RWPE1 (cell line): ENCODE measurements around the gene TMEM229B.

Experiments used
- CTCF ChIA-PET: fragments of 350-600 bp; sonication (Branson Sonifier 250); formaldehyde crosslinking; extraction: SDS; loops from one replicate; lab custom pipeline; 2021; lab: Yijun Ruan, JAX
- POLR2A ChIA-PET: fragments of 400-600 bp; formaldehyde crosslinking; extraction: SDS; loops from one replicate; lab custom pipeline; 2020; ENCODE audit warnings: antibody characterized with exemption; ENCODE audit not compliant: low non-redundant PET; lab: Yijun Ruan, JAX
- DNase-seq: peaks from one replicate; pipeline ENCODE4 v3.0.0; 2012; ENCODE audit warnings: low spot score
- H3K27ac ChIP-seq: fragments of 450-650 bp; 2 replicates; pipeline ENCODE4 v1.5.1; 2017
- TF ChIP-seq, protein P1 (sequence below): fragments of 450-650 bp; conservative IDR thresholded peaks from 2 replicates; pipeline ENCODE4 v1.5.1; 2017; ENCODE audit warnings: low read depth, mild to moderate bottlenecking

Gene TMEM229B

DNA sequence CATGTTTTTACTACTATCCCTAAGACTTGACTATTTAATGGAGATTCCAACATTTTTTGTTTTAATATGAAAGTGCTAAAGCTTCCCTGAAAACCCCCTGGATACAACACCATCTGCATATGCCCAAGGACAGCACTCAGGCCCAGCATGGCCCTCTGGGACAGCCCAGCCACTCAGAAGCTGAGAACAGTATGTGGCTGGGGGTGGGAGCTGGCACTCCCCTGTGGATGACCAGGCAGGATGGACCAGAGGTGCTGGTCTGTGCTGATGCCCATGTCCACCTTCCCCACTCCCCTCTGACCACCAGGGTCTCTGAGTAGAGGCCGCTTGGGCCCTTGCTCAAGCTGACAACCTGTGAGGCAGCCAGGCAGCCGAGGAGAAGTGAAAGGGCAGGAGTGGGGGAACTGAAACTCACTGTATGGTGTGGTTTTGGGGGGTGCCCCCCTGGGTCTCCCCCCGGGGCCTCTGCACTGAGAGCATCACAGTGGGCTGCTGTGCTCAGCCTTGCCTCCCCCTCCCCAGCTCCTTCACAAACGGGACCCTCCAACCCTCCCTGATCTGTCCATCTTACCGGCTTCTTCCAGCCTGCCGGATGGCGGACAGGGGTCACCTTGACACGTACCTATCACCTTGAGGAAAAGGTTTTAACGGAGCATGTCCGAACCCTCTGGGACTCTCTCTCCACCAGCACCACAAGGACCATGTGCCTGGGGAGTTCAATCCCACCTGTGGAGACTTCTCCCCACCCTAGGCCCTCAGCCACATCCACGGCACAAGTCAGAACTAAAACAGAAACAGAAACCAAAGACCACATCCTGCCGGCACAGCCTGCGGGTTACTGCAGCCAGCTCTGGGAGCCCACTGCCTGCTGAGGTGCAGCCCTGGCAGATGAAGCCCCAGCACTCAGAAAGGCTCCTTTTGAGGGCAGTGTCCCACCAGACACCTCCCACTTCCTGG, at the start of gene TMEM229B:
TMEM229B (minus strand) TSS at position 785 of the 957 bp plus-strand sequence. CDS start 14,798 bp downstream, outside the sequence.
- TF ChIP-seq, protein P1, sequence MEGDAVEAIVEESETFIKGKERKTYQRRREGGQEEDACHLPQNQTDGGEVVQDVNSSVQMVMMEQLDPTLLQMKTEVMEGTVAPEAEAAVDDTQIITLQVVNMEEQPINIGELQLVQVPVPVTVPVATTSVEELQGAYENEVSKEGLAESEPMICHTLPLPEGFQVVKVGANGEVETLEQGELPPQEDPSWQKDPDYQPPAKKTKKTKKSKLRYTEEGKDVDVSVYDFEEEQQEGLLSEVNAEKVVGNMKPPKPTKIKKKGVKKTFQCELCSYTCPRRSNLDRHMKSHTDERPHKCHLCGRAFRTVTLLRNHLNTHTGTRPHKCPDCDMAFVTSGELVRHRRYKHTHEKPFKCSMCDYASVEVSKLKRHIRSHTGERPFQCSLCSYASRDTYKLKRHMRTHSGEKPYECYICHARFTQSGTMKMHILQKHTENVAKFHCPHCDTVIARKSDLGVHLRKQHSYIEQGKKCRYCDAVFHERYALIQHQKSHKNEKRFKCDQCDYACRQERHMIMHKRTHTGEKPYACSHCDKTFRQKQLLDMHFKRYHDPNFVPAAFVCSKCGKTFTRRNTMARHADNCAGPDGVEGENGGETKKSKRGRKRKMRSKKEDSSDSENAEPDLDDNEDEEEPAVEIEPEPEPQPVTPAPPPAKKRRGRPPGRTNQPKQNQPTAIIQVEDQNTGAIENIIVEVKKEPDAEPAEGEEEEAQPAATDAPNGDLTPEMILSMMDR, result no peak
- CTCF ChIA-PET, result no interaction called here
- DNase-seq, result no peak
- no peak within 1 kb of the TSS for H3K27ac ChIP-seq
- POLR2A ChIA-PET, result no interaction called here

DNA sequence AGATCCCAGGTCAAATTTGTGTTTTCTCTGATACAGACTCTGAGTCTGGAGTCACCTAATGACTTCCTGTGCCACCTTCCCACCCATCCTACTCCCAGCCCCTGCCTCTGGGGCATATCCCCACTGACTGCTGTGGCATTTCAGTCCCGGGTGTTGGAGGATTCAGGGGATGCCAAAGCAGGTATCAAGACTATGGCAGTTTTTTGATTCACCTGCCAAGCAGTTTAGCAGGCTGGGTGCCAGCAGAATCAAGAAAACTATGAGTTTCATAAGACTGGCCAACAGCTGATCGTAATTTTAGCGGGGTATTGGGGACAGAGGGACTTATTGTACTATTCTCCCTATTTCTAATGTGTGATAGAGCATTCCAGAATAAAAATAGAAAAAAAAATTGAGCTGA, 49.2 kb upstream of the TMEM229B start:
- TF ChIP-seq, protein P1, result no peak
- POLR2A ChIA-PET, result no interaction called here
- CTCF ChIA-PET, result no interaction called here
- H3K27ac ChIP-seq, result no peak overlapping the region
- DNase-seq, result no peak

DNA sequence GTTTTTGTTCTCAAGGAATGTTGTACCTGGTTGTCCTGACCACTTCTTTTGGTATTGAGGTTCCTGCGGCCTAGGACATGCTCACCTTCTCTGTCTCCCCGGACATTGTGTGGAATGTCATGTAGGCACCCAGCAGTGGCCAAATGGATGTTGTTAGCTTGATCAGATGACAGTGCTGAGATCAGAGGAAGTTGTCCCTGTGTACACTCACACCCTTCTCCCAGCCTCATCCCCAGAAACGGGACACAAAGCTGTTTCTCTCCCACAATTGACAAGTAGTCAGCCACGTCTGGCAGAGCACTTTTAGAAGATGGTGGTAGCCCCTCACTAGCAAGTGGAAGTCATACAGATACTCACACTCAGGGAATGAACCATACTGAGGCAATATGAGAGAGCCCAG, 47.6 kb upstream of the TMEM229B start:
- CTCF ChIA-PET, result interaction anchor here (0.7 kb wide), 1 partner anchor 26 kb away, joined by 3 read pairs; no protein-coding TSS in a partner anchor
- H3K27ac ChIP-seq, result no peak overlapping the region
- TF ChIP-seq, protein P1, result no peak
- DNase-seq, result no peak
- POLR2A ChIA-PET, result no interaction called here

DNA sequence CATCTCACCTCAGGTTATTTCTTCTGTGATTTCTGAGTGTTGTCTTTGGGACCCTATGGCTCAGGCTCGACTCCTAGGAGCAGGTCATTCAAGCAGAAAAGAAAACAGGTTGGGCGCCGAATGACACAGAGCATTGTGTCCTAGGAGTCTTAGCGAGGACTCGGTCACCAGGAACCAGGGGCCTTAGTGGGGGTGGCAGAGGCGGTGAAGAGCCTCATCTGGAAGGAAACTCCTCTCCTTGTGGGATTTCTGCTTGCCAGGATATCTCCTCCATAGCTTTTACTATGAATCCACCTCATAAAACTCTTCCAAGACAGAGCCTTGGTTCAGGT, 45.2 kb upstream of the TMEM229B start:
- TF ChIP-seq, protein P1, result no peak
- CTCF ChIA-PET, result interaction anchor here (0.7 kb wide), 1 partner anchor 27 kb away, joined by 4 read pairs; no protein-coding TSS in a partner anchor
- POLR2A ChIA-PET, result no interaction called here
- DNase-seq, result no peak
- no peak overlapping the region for H3K27ac ChIP-seq

DNA sequence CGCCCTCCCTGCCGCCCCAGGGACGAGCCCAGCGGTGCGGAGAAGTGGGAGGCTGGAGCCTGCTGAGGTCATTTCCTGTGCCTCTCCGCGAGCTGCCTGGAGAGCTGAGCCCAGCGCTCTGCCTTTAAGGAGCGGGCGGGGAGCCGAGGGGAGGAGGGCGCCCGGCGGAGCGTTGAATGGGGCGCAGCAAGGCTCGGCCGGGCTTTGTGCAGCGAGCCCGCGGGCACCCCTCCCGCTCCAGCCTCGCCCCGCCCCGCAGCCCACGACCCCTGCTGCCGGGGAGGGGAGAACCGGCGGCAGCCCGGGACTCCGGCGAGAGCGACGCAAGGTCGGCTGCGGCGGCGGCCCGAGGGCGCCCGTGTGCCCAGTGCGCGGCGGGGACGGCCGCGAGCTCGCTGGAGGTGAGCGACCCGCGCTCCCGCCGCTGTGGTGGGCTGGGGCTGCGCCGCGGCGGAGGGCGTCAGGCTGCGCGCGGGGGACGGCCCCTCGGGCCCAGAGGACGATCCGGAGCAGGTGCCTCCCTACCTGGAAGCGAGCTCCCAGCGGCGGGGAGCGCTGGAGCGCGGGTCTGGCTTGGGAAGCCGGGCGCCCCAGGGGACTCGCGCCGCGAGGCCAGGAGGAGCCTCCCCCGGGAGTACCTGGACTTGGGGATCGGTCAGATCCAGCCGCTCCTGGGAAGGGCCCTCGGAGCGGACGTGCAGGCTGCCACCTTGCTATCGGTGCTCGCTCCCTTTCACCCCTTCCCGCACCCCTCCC, 44.7 kb upstream of the TMEM229B start, which contains the start of gene PLEKHH1:
PLEKHH1 (plus strand) TSS at position 293 of the 756 bp plus-strand sequence. CDS start 8,578 bp downstream, outside the sequence.
- DNase-seq, result peak; percentile 76
- peak within 1 kb of the TSS; percentile 36 for H3K27ac ChIP-seq
- ChIA-PET CTCF (interaction anchor here (0.6 to 1.2 kb wide), 6 partner anchors 10 to 384 kb away, joined by 3 to 7 read pairs (median 6); no protein-coding TSS in a partner anchor), POLR2A (interaction anchor here (0.6 kb wide), 1 partner anchor 30 kb away, joined by 4 read pairs; no protein-coding TSS in a partner anchor)
- TF ChIP-seq, protein P1, result 0 out of 2 replicates have a peak, but pooled peaks have one; percentile 4

DNA sequence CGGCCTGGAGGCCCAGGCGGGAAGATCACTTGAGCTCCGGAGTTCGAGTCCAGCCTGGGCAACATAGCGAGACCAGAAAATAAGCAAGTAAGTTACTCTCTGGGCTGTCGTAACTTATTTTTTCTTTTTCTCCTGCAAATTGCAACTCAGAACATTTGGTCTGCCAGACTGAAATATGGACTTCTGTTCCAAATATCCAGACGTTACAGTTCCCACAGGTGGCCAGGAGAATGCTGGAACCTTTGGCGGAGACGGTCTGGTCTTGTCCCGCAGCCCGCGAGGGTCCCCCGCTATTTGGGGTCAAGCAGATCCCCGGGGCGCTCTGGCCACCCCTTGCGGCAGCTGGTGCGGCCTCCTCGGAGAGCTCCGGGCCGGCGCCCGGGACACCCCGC, 44.1 kb upstream of the TMEM229B start:
- H3K27ac ChIP-seq, result peak overlapping the region; percentile 36
- TF ChIP-seq, protein P1, result no peak
- ChIA-PET CTCF (interaction anchor here (0.6 to 1.2 kb wide), 7 partner anchors 10 to 384 kb away, joined by 3 to 7 read pairs (median 5); no protein-coding TSS in a partner anchor), POLR2A (interaction anchor here (0.6 kb wide), 1 partner anchor 31 kb away, joined by 4 read pairs; no protein-coding TSS in a partner anchor)
- DNase-seq, result no peak
